ENCODE results near the gene BIRC7.

The BIRC7 gene

GRCh38 chr20:63268671-63269439 lies 33.1 kb downstream of the BIRC7 start:
- no peak for DNase-seq

DNA sequence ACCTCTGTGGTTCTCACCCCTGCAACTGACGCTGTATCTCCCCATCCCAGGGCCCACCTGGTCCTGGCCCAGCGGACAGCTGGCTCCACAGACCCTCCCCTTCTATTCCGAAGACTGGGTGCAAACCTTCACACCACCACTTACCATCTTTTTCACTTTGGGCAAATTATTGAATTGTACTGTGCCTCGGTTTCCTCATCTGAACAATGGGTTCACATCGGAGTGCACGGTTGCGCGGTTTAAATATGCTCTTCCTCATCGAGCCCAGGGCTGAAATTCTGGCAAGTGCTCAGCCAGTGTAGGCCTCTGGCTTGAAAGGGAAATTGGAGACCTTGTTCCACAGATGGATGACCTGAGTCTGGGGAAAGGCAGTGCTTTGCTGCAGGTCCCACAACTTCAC lies 34.0 kb downstream of the BIRC7 start:
- DNase-seq, result no peak

GRCh38 chr20:63270606-63271325 lies 35.1 kb downstream of the BIRC7 start:
- DNase-seq, result no peak

GRCh38 chr20:63272105-63273058 lies 36.7 kb downstream of the BIRC7 start, which contains the start of gene ARFGAP1:
Gene ARFGAP1, plus strand, starts transcription at chr20:63272813. Its CDS starts 2,768 bp downstream, at chr20:63275581.
- peak; percentile 60 for DNase-seq

- no peak for DNase-seq
These were observed 37.4 kb downstream of the BIRC7 start for GRCh38 chr20:63273059-63273579.

DNA sequence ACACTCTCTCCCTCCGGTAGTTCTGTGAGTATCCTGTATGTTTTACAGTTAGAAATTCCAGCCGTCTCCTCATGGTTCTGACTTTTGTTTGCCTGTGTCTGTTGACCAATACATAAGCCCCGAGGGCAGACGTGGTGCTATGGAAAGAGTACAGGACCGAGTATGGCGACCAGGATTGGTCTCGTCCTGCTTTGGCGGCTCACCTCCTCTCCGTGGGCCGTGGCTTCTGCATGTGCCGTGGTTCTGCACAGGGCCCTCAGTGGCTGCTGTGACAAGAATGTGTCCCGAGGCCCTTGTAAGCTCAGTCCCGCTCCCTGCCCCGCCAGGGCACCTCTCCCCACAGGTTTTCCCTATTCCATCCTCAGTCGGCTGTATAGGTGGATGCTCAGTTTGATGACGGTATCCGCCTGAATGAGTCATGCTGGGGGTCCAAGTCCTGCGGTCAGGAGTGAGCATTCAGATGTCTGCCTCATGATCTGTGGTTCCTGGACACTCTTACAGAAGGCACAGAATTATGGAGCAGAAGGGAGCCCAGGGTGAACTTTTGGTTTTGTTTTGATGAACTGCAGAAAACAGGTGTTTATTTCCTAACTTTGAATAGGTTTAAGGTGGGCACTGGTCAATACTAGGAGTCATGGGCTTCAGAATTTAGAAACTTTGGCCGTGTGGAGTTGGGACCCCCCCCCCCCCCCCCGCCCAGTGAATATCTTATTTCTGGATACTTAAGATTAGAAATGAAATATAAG lies 38.1 kb downstream of the BIRC7 start:
- DNase-seq, result no peak

GRCh38 chr20:63274381-63275228 lies 38.9 kb downstream of the BIRC7 start:
- DNase-seq, result no peak

DNA sequence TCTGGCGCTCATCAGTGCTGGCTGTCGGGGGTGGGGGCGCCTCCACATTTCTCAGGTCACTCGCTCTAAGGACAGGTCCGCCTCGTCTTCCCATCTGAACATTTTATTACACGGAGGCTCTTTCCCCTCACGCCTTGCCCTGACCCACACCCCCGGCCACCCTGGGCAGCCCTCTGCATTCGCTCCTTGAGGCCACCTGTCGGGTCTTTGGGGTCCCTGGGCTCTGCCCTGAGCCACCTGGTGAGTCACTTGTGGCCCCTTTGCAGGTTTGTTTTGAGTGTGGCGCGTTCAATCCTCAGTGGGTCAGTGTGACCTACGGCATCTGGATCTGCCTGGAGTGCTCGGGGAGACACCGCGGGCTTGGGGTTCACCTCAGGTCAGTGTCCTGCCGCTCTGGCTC lies 40.1 kb downstream of the BIRC7 start:
- DNase-seq, result no peak

- no peak for DNase-seq
These were observed 41.3 kb downstream of the BIRC7 start for GRCh38 chr20:63276956-63277355.

DNA sequence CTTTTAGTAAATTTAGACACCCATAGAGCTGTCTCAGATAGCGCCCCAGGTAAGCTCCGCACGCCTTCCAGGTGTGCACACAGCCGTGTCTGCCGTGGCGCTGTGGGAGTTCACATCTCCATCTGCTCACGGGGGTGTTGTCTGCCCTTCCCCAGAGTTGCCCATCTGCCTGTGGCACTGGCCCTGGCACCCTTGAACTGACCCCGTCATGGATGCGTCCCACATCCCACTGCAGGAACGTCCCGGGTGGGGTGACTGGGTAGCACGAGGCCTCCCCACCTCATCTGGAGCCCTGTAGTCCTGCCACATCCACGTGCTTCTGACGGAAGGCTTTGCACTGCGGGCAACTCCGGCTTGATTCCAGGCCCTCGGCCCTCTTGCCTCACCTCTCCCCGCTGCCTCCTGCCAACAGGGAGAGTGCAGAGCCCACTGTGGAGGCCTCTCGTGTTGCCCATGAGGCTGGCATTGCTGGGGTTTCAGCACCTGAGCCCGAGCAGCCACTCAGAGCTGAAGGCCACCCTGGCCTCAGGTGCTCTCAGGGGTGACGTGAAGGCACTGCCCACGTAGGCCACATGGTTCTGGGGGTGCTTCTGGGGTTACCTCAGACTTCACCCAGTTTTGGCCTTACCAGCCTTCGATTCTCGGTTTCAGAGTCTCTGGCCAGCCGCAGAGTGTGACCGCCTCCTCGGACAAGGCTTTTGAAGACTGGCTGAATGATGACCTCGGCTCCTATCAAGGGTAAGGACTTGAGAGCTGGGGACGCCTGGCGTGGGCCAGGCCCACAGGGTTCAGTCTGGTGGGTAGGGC lies 42.0 kb downstream of the BIRC7 start:
- DNase-seq, result no peak

DNA sequence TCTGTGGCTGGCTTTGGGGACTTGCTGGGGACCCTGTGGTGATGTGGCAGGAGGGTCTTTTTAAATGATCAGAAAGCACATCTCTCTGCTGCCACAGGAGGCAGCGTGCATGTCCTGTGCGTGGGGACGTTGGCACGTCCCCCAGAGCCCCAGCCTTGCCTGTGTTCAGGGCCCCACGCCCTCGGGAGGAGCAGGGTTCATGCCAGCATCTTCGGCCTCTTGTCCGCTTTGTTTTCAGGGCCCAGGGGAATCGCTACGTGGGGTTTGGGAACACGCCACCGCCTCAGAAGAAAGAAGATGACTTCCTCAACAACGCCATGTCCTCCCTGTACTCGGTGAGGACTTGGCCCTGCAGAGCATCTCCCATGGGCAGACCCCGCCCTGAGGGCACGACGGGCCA lies 43.0 kb downstream of the BIRC7 start:
- no peak for DNase-seq

DNA sequence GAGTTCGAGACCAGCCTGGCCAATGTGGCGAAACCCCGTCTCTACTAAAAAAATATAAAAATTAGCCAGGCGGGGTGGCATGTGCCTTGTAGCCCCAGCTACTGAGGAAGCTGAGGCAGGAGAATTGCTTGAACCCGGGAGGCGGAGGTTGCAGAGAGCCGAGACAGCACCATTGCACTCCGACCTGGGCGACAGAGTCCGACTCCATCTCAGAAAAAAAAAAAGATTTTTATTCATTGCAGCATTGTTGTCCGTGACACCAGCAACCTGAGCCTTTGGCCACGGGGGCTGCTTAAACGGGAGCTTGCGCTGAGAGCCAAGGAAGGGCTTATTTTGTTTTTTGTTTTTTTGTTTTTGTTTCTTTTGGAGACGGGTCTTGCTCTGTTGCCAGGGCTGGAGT lies 44.2 kb downstream of the BIRC7 start:
- no peak for DNase-seq

GRCh38 chr20:63280371-63280770 lies 44.7 kb downstream of the BIRC7 start:
- no peak for DNase-seq

GRCh38 chr20:63280929-63281545 lies 45.3 kb downstream of the BIRC7 start:
- DNase-seq, result no peak

DNA sequence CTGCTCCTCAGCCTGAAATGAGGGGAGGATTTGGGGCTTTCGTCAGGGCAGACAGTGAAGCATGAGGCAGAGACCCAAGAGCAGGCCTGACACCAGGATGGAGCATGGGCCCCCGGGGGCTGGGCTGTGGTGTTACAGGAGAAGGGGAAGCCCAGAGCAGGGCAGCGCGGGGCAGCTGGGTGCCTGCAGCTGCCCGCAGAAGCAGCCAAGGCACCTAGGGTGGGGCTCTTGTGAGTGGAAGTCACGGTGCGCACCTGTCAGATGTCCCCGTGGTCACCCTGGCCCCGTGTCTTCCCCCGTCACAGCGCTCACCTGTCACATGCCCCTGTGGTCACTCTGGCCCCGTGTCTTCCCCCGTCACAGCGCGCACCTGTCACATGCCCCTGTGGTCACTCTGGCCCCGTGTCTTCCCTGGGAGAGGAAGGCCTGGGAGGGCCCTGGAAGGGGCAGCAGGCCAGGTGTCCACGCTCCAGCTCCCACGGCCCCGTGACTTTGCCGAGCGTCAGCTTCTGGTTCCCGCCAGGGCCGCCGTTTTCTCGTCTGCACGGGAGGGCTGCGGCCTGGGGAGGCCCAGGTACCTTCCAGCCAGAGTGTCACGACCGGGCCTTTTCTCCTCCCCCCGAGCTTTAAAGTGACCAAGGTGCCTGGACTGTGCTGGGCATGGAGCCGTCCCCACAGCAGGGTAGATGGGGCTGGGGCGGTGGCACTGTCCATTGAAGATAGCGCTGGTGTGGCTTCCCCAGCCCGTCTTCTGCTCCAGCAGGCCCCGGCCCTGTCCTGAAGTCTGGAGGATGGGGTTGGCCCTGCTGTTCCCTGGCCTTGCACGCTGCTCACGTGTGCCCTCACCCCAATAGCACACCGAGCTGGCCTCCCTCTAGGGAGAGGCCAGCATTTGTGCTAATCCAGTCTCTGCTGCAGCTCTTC lies 46.3 kb downstream of the BIRC7 start:
- no peak for DNase-seq

DNA sequence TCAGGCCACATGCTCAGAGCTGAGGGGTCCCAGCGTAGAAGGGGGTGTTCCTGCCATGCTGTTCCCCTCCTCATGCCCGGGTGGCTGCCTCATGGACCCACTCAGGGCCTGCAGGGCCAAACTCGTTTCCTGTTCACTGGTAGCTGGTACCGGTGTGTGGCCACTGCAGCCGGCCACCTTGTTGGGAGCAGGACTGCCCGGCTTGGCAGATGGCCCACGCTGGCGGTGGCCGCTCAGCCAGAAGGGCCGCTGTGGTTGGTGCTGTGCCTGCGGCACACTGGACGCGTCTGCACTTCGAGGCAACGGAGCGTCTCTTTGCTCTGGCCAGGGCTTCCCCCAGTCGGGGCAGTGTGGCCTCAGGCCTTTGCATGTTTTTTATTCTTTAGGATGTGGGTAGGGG lies 47.2 kb downstream of the BIRC7 start:
- DNase-seq, result no peak

GRCh38 chr20:63283397-63284082 lies 47.8 kb downstream of the BIRC7 start:
- DNase-seq, result no peak

- no peak for DNase-seq
These were observed 48.4 kb downstream of the BIRC7 start for GRCh38 chr20:63284083-63284440.

Measured in NCI-H524 treated with DMSO at 0.1 percent for 48 hours (cell line).